Caco-2 (cell line): Measurements from ENCODE around the gene CTNND2. TPM values are rescaled to one million over a fixed set of nuclear protein-coding genes. Genes with fewer than 3 reads are reported as not detected.

Source experiments
- BruUV-seq: library from RNA; stranded (reverse); fragments of 400-500 nt; replicated peaks from 2 replicates; lab custom pipeline; 2021; lab: Mats Ljungman, UMichigan
- CTCF ChIA-PET: fragments of 300-600 bp; sonication (Branson Sonifier 250); formaldehyde crosslinking; loops from one replicate; lab custom pipeline; 2022; ENCODE audit warnings: antibody characterized with exemption; lab: Charles Lee
- POLR2A ChIA-PET: fragments of 300-600 bp; sonication (Branson Sonifier 250); formaldehyde crosslinking; loops from one replicate; lab custom pipeline; 2022; ENCODE audit warnings: antibody characterized with exemption; lab: Charles Lee
- DNase-seq, 2 experiments: peaks; one replicate each; pipeline versions ENCODE4 v3.0.0 to v3.0.0-alpha.2; 2020 to 2022
- H3K27me3 ChIP-seq: replicated peaks from 2 replicates; pipeline ENCODE4 v1.6.0; 2011; ENCODE audit warnings: low read length; ENCODE audit not compliant: control insufficient read depth, insufficient read depth
- H3K36me3 ChIP-seq: 2 replicates; pipeline ENCODE4 v1.5.1; 2011; ENCODE audit warnings: low read length; ENCODE audit not compliant: control insufficient read depth, insufficient read depth
- H3K4me1 ChIP-seq: fragments of 250-450 bp; sonication (Bioruptor Pico); 2 replicates; pipeline ENCODE4 v1.5.1; 2020; ENCODE audit warnings: mild to moderate bottlenecking
- H3K4me3 ChIP-seq: 2 replicates; pipeline ENCODE4 v1.5.1; 2011; ENCODE audit warnings: low read depth, mild to moderate bottlenecking, control low read depth, low read length
- H3K9me3 ChIP-seq: fragments of 250-450 bp; sonication (Bioruptor Pico); 2 replicates; pipeline ENCODE4 v1.5.1; 2020; ENCODE audit warnings: mild to moderate bottlenecking, moderate library complexity
- H3K27ac Mint-ChIP-seq: one replicate; pipeline ENCODE4 v1.8.0; 2022; ENCODE audit warnings: mixed read lengths; ENCODE audit not compliant: unreplicated experiment
- H3K27me3 Mint-ChIP-seq: one replicate; pipeline ENCODE4 v1.8.0; 2022; ENCODE audit warnings: mixed read lengths; ENCODE audit not compliant: insufficient read depth, unreplicated experiment
- H3K36me3 Mint-ChIP-seq: one replicate; pipeline ENCODE4 v1.8.0; 2022; ENCODE audit warnings: mild to moderate bottlenecking, mixed read lengths; ENCODE audit not compliant: insufficient read depth, unreplicated experiment
- H3K4me1 Mint-ChIP-seq: one replicate; pipeline ENCODE4 v1.8.0; 2022; ENCODE audit warnings: low read depth, mixed read lengths; ENCODE audit not compliant: unreplicated experiment
- H3K4me3 Mint-ChIP-seq: one replicate; pipeline ENCODE4 v1.8.0; 2022; ENCODE audit warnings: mild to moderate bottlenecking, moderate library complexity, mixed read lengths; ENCODE audit not compliant: unreplicated experiment
- H3K9me3 Mint-ChIP-seq: one replicate; pipeline ENCODE4 v1.8.0; 2022; ENCODE audit warnings: mixed read lengths; ENCODE audit not compliant: unreplicated experiment
- CTCF ChIP-seq, 2 experiments: fragments of 200-600 bp in 1 of 2; IDR thresholded peaks; 1 replicate in 1 of 2; 2 replicates in 1 of 2; pipeline versions ENCODE4 v1.5.1 to v1.8.0; 2011 to 2022; ENCODE audit warnings: antibody characterized with exemption in 1 of 2, control low read depth in 1 of 2, inconsistent platforms in 1 of 2, low read depth in 1 of 2, low read length in 1 of 2, mild to moderate bottlenecking in 1 of 2, moderate library complexity in 1 of 2; ENCODE audit not compliant: insufficient read depth in 1 of 2, severe bottlenecking in 1 of 2, unreplicated experiment in 1 of 2
- intact Hi-C: fragments of 100-400 bp; cut with micrococcal nuclease; formaldehyde crosslinking; loops from one replicate; pipeline ENCODE4 v1.10.0; 2022; ENCODE audit not compliant: unreplicated experiment
- total RNA-seq: library from RNA; stranded (reverse); gene quantifications from 2 replicates; pipeline ENCODE4 v1.2.3, GENCODE V29; 2022

Gene CTNND2
- total RNA-seq, 1 experiment from 2014 or later, result 0.32 TPM

GRCh38 chr5:11560915-11561697 is 343.1 kb downstream of the CTNND2 start:
- no peak for TF ChIP-seq CTCF (IDR thresholded peaks at IDR 0.05; ENCODE audit: insufficient read depth in 1 of 2, low read depth in 1 of 2, low read length in 1 of 2, severe bottlenecking in 1 of 2, unreplicated experiment in 1 of 2)
- Mint-ChIP-seq H3K9me3 (peaks cover 22% of the 10 kb centered on the region), H3K36me3 (no peaks in the 10 kb centered on the region), H3K4me1 (peaks cover 7% of the 10 kb centered on the region), H3K4me3 (no peak overlapping the region), H3K27ac (peak overlapping the region; percentile 58), H3K27me3 (no peaks in the 10 kb centered on the region)
- intact Hi-C loops, result loop anchor here (5.0 kb wide), 1 partner anchor 36 kb away; no protein-coding TSS in a partner anchor
- Histone ChIP-seq H3K4me1 (no peaks in the 10 kb centered on the region), H3K4me3 (no peak overlapping the region), H3K36me3 (no peaks in the 10 kb centered on the region), H3K27me3 (no peaks in the 10 kb centered on the region), H3K9me3 (no peaks in the 10 kb centered on the region)
- CTCF ChIA-PET, result no interaction called here
- no peak for DNase-seq
- POLR2A ChIA-PET, result no interaction called here
- no TSS peak for BruUV-seq

DNA sequence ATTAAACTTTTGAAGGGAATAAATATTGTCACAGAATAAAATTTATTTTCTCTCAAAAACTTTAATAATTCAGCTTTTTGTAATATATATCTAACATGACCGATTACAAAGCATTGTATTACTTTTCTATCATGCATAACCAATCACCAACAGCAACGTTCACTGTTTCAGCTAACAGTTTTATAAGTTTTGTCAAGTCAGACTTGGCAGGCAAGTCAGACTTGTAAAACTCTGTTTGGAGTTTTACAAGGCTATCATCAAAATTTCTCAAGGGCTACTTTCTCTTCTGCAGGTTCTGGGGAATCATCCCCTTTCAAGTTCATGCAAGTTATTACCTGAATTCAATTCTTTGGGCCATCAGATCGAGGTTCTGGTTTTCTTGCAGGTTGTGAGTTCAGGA is 347.2 kb downstream of the CTNND2 start:
- no peak for DNase-seq
- no peak overlapping the region for H3K4me3 Mint-ChIP-seq
- H3K36me3 Mint-ChIP-seq, result no peaks in the 10 kb centered on the region
- intact Hi-C loops, result no loop called here
- H3K27ac Mint-ChIP-seq, result no peak overlapping the region
- TF ChIP-seq CTCF (IDR thresholded peaks at IDR 0.05; ENCODE audit: insufficient read depth in 1 of 2, low read depth in 1 of 2, low read length in 1 of 2, severe bottlenecking in 1 of 2, unreplicated experiment in 1 of 2), result no peak
- CTCF ChIA-PET, result no interaction called here
- no TSS peak for BruUV-seq
- no peaks in the 10 kb centered on the region for H3K27me3 Mint-ChIP-seq
- POLR2A ChIA-PET, result no interaction called here
- no peaks in the 10 kb centered on the region for H3K36me3 ChIP-seq
- H3K9me3 Mint-ChIP-seq, result peaks cover 22% of the 10 kb centered on the region
- no peaks in the 10 kb centered on the region for H3K27me3 ChIP-seq
- H3K4me1 Mint-ChIP-seq, result peaks cover 7% of the 10 kb centered on the region
- H3K4me1 ChIP-seq, result no peaks in the 10 kb centered on the region
- H3K4me3 ChIP-seq, result no peak overlapping the region
- no peaks in the 10 kb centered on the region for H3K9me3 ChIP-seq

DNA sequence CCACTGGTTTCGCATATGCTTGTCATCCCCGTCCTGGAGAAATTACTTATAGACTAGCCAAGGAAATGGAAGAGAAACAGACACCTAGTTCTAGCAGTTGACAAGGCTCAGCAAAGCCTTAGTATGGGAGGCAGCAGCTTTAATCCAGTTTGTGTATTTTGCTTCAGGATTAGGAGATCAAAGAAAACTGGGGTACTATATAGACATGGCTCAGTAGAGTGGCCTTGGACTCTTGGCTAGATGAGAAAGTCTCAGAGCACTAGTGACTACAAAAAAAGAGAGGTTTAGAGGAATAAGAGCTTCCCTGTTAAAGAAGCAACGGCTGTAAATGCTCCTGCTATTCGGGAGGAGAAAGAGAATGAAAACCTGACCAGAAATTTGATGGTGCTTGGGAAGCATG is 349.1 kb downstream of the CTNND2 start:
- BruUV-seq, result no TSS peak
- Histone ChIP-seq H3K36me3 (no peaks in the 10 kb centered on the region), H3K9me3 (no peaks in the 10 kb centered on the region), H3K4me1 (no peaks in the 10 kb centered on the region), H3K27me3 (no peaks in the 10 kb centered on the region), H3K4me3 (no peak overlapping the region)
- Mint-ChIP-seq H3K36me3 (no peaks in the 10 kb centered on the region), H3K27ac (no peak overlapping the region), H3K4me3 (no peak overlapping the region), H3K27me3 (no peaks in the 10 kb centered on the region), H3K4me1 (no peaks in the 10 kb centered on the region), H3K9me3 (peaks cover 12% of the 10 kb centered on the region)
- no peak for DNase-seq
- intact Hi-C loops, result no loop called here
- ChIA-PET CTCF (no interaction called here), POLR2A (no interaction called here)
- no peak for TF ChIP-seq CTCF (IDR thresholded peaks at IDR 0.05; ENCODE audit: insufficient read depth in 1 of 2, low read depth in 1 of 2, low read length in 1 of 2, severe bottlenecking in 1 of 2, unreplicated experiment in 1 of 2)
